Measurements from ENCODE around the gene TFAP2B.

TFAP2B gene

GRCh38 chr6:50849796-50850180 is 31.1 kb downstream of the TFAP2B start:
- Histone ChIP-seq H3K27ac (ENCODE audit: low read depth, low read length) (no peak overlapping the region), H3K27me3 (ENCODE audit: control insufficient read depth, insufficient read depth, low read length) (peaks cover 100% of the 10 kb centered on the region), H3K9me3 (ENCODE audit: control insufficient read depth, insufficient read depth, low read length) (no peaks in the 10 kb centered on the region), H3K4me3 (ENCODE audit: low read depth, low read length) (peak overlapping the region; percentile 58), H3K36me3 (ENCODE audit: control insufficient read depth, insufficient read depth, low read length) (no peaks in the 10 kb centered on the region), H3K4me1 (ENCODE audit: control insufficient read depth, insufficient read depth, low read length) (peaks cover 57% of the 10 kb centered on the region), H3K9ac (ENCODE audit: low read depth, low read length) (no peak overlapping the region)

- H3K9me3 ChIP-seq (ENCODE audit: control insufficient read depth, insufficient read depth, low read length) = no peaks in the 10 kb centered on the region
- H3K36me3 ChIP-seq (ENCODE audit: control insufficient read depth, insufficient read depth, low read length) = no peaks in the 10 kb centered on the region
- no peak overlapping the region for H3K27ac ChIP-seq (ENCODE audit: low read depth, low read length)
- peaks cover 54% of the 10 kb centered on the region for H3K4me1 ChIP-seq (ENCODE audit: control insufficient read depth, insufficient read depth, low read length)
- H3K27me3 ChIP-seq (ENCODE audit: control insufficient read depth, insufficient read depth, low read length) = peaks cover 100% of the 10 kb centered on the region
- no peak overlapping the region for H3K9ac ChIP-seq (ENCODE audit: low read depth, low read length)
- H3K4me3 ChIP-seq (ENCODE audit: low read depth, low read length) = peak overlapping the region; percentile 58
Measured at GRCh38 chr6:50850223-50851048, 31.8 kb downstream of the TFAP2B start.

GRCh38 chr6:50851049-50851845 is 32.6 kb downstream of the TFAP2B start:
- peaks cover 48% of the 10 kb centered on the region for H3K4me1 ChIP-seq (ENCODE audit: control insufficient read depth, insufficient read depth, low read length)
- H3K27me3 ChIP-seq (ENCODE audit: control insufficient read depth, insufficient read depth, low read length) = peaks cover 97% of the 10 kb centered on the region
- H3K4me3 ChIP-seq (ENCODE audit: low read depth, low read length) = peak overlapping the region; percentile 58
- no peak overlapping the region for H3K27ac ChIP-seq (ENCODE audit: low read depth, low read length)
- H3K36me3 ChIP-seq (ENCODE audit: control insufficient read depth, insufficient read depth, low read length) = no peaks in the 10 kb centered on the region
- H3K9ac ChIP-seq (ENCODE audit: low read depth, low read length) = no peak overlapping the region
- H3K9me3 ChIP-seq (ENCODE audit: control insufficient read depth, insufficient read depth, low read length) = no peaks in the 10 kb centered on the region

- Histone ChIP-seq H3K4me3 (ENCODE audit: low read depth, low read length) (no peak overlapping the region), H3K9ac (ENCODE audit: low read depth, low read length) (no peak overlapping the region), H3K27ac (ENCODE audit: low read depth, low read length) (no peak overlapping the region), H3K9me3 (ENCODE audit: control insufficient read depth, insufficient read depth, low read length) (no peaks in the 10 kb centered on the region), H3K36me3 (ENCODE audit: control insufficient read depth, insufficient read depth, low read length) (no peaks in the 10 kb centered on the region), H3K4me1 (ENCODE audit: control insufficient read depth, insufficient read depth, low read length) (peaks cover 33% of the 10 kb centered on the region), H3K27me3 (ENCODE audit: control insufficient read depth, insufficient read depth, low read length) (peaks cover 70% of the 10 kb centered on the region)
Measured at GRCh38 chr6:50853939-50854338, 35.3 kb downstream of the TFAP2B start.

GRCh38 chr6:50861692-50862091 is 43.0 kb downstream of the TFAP2B start:
- no peak overlapping the region for H3K27ac ChIP-seq (ENCODE audit: low read depth, low read length)
- no peak overlapping the region for H3K9ac ChIP-seq (ENCODE audit: low read depth, low read length)
- no peak overlapping the region for H3K4me3 ChIP-seq (ENCODE audit: low read depth, low read length)
- no peaks in the 10 kb centered on the region for H3K36me3 ChIP-seq (ENCODE audit: control insufficient read depth, insufficient read depth, low read length)
- no peaks in the 10 kb centered on the region for H3K9me3 ChIP-seq (ENCODE audit: control insufficient read depth, insufficient read depth, low read length)
- H3K27me3 ChIP-seq (ENCODE audit: control insufficient read depth, insufficient read depth, low read length) = no peaks in the 10 kb centered on the region
- peaks cover 9% of the 10 kb centered on the region for H3K4me1 ChIP-seq (ENCODE audit: control insufficient read depth, insufficient read depth, low read length)

- no peak overlapping the region for H3K4me3 ChIP-seq (ENCODE audit: low read depth, low read length)
- H3K9ac ChIP-seq (ENCODE audit: low read depth, low read length) = no peak overlapping the region
- no peaks in the 10 kb centered on the region for H3K9me3 ChIP-seq (ENCODE audit: control insufficient read depth, insufficient read depth, low read length)
- no peaks in the 10 kb centered on the region for H3K27me3 ChIP-seq (ENCODE audit: control insufficient read depth, insufficient read depth, low read length)
- H3K4me1 ChIP-seq (ENCODE audit: control insufficient read depth, insufficient read depth, low read length) = peaks cover 9% of the 10 kb centered on the region
- H3K36me3 ChIP-seq (ENCODE audit: control insufficient read depth, insufficient read depth, low read length) = no peaks in the 10 kb centered on the region
- H3K27ac ChIP-seq (ENCODE audit: low read depth, low read length) = no peak overlapping the region
Measured at GRCh38 chr6:50862176-50862575, 43.5 kb downstream of the TFAP2B start.

- Histone ChIP-seq H3K9me3 (ENCODE audit: control insufficient read depth, insufficient read depth, low read length) (no peaks in the 10 kb centered on the region), H3K9ac (ENCODE audit: low read depth, low read length) (no peak overlapping the region), H3K4me3 (ENCODE audit: low read depth, low read length) (no peak overlapping the region)
Measured at GRCh38 chr6:50864601-50865000, 45.9 kb downstream of the TFAP2B start.

GRCh38 chr6:50868466-50868865 is 49.8 kb downstream of the TFAP2B start:
- Histone ChIP-seq H3K27me3 (ENCODE audit: control insufficient read depth, insufficient read depth, low read length) (no peaks in the 10 kb centered on the region), H3K9me3 (ENCODE audit: control insufficient read depth, insufficient read depth, low read length) (no peaks in the 10 kb centered on the region), H3K4me1 (ENCODE audit: control insufficient read depth, insufficient read depth, low read length) (peaks cover 17% of the 10 kb centered on the region)

More at GRCh38 chr6:50864601-50865000, 45.9 kb downstream of the TFAP2B start:
- Histone ChIP-seq H3K27me3 (ENCODE audit: control insufficient read depth, insufficient read depth, low read length) (no peaks in the 10 kb centered on the region), H3K36me3 (ENCODE audit: control insufficient read depth, insufficient read depth, low read length) (no peaks in the 10 kb centered on the region), H3K27ac (ENCODE audit: low read depth, low read length) (no peak overlapping the region), H3K4me1 (ENCODE audit: control insufficient read depth, insufficient read depth, low read length) (peaks cover 20% of the 10 kb centered on the region)

GRCh38 chr6:50873167-50873566 is 54.5 kb downstream of the TFAP2B start:
- Histone ChIP-seq H3K4me1 (ENCODE audit: control insufficient read depth, insufficient read depth, low read length) (peaks cover 11% of the 10 kb centered on the region), H3K4me3 (ENCODE audit: low read depth, low read length) (no peak overlapping the region), H3K9ac (ENCODE audit: low read depth, low read length) (no peak overlapping the region), H3K27me3 (ENCODE audit: control insufficient read depth, insufficient read depth, low read length) (no peaks in the 10 kb centered on the region), H3K9me3 (ENCODE audit: control insufficient read depth, insufficient read depth, low read length) (no peaks in the 10 kb centered on the region), H3K36me3 (ENCODE audit: control insufficient read depth, insufficient read depth, low read length) (no peaks in the 10 kb centered on the region), H3K27ac (ENCODE audit: low read depth, low read length) (no peak overlapping the region)

More at GRCh38 chr6:50868466-50868865, 49.8 kb downstream of the TFAP2B start:
- Histone ChIP-seq H3K36me3 (ENCODE audit: control insufficient read depth, insufficient read depth, low read length) (no peaks in the 10 kb centered on the region), H3K9ac (ENCODE audit: low read depth, low read length) (no peak overlapping the region), H3K4me3 (ENCODE audit: low read depth, low read length) (no peak overlapping the region), H3K27ac (ENCODE audit: low read depth, low read length) (no peak overlapping the region)

- no peaks in the 10 kb centered on the region for H3K27me3 ChIP-seq (ENCODE audit: control insufficient read depth, insufficient read depth, low read length)
- no peaks in the 10 kb centered on the region for H3K9me3 ChIP-seq (ENCODE audit: control insufficient read depth, insufficient read depth, low read length)
- H3K9ac ChIP-seq (ENCODE audit: low read depth, low read length) = no peak overlapping the region
- H3K27ac ChIP-seq (ENCODE audit: low read depth, low read length) = no peak overlapping the region
- no peaks in the 10 kb centered on the region for H3K36me3 ChIP-seq (ENCODE audit: control insufficient read depth, insufficient read depth, low read length)
- no peak overlapping the region for H3K4me3 ChIP-seq (ENCODE audit: low read depth, low read length)
- peaks cover 3% of the 10 kb centered on the region; the same call in 1 of the 2 replicates for H3K4me1 ChIP-seq (ENCODE audit: control insufficient read depth, insufficient read depth, low read length)
Measured at GRCh38 chr6:50884364-50884763, 65.7 kb downstream of the TFAP2B start.

GRCh38 chr6:50887112-50887511 is 68.4 kb downstream of the TFAP2B start:
- Histone ChIP-seq H3K27me3 (ENCODE audit: control insufficient read depth, insufficient read depth, low read length) (no peaks in the 10 kb centered on the region), H3K9me3 (ENCODE audit: control insufficient read depth, insufficient read depth, low read length) (no peaks in the 10 kb centered on the region), H3K9ac (ENCODE audit: low read depth, low read length) (no peak overlapping the region), H3K4me3 (ENCODE audit: low read depth, low read length) (no peak overlapping the region), H3K27ac (ENCODE audit: low read depth, low read length) (no peak overlapping the region), H3K36me3 (ENCODE audit: control insufficient read depth, insufficient read depth, low read length) (no peaks in the 10 kb centered on the region), H3K4me1 (ENCODE audit: control insufficient read depth, insufficient read depth, low read length) (0 out of 2 replicates have a peak, but pooled peaks cover 8% of the 10 kb centered on the region)

Data from HUES48 (cell line).